Adrenal gland (tissue), 5 donors: ENCODE results near the gene MGAT5.

Experiments
- CTCF ChIP-seq, 6 experiments: fragments of 450-650 bp in 4 of 6; fragments of 200-600 bp in 2 of 6; sonication (generic) in 1 of 6; IDR thresholded peaks; 1 replicate in 5 of 6; 2 replicates in 1 of 6; pipeline versions ENCODE4 v1.5.1 to v1.8.0; 2016 to 2021; ENCODE audit warnings: antibody characterized with exemption in 6 of 6, mild to moderate bottlenecking in 2 of 6, moderate library complexity in 1 of 6
- POLR2A ChIP-seq, 2 donors: fragments of 450-650 bp; IDR thresholded peaks; one replicate each; pipeline ENCODE4 v1.6.1; 2017; ENCODE audit warnings: antibody characterized with exemption in 2 of 2, mild to moderate bottlenecking in 2 of 2, moderate library complexity in 1 of 2
- donor health status: DM: no; HTN: no; CAD: no.

GRCh38 chr2:134289225-134289624 lies 35.4 kb downstream of the MGAT5 start:
- TF ChIP-seq CTCF (IDR thresholded peaks at IDR 0.05) (no peak), POLR2A (IDR thresholded peaks at IDR 0.05) (no peak)
